Uterus (tissue), 4 donors: ENCODE measurements around the gene VAPA. TPM values are rescaled to one million over a fixed set of nuclear protein-coding genes. Genes with fewer than 3 reads are reported as not detected.
A peak's percentile ranks its signal among the peaks of the same experiment; 100 is the strongest.

Experiments
- DNase-seq, 2 donors: peaks; one replicate each; pipeline ENCODE4 v3.0.0-alpha.2; 2019 to 2020
- H3K27ac ChIP-seq, 2 donors: fragments of 200-600 bp; sonication (generic); 1 replicate in 1 of 2; 2 replicates in 1 of 2; pipeline ENCODE4 v1.5.1; 2016 to 2018
- H3K27me3 ChIP-seq, 2 donors: fragments of 200-600 bp; sonication (generic); one replicate each; pipeline ENCODE4 v1.5.1; 2018 to 2019; ENCODE audit warnings: control low read depth in 1 of 2
- H3K36me3 ChIP-seq, 2 donors: fragments of 200-600 bp; sonication (generic); one replicate each; pipeline ENCODE4 v1.5.1; 2019; ENCODE audit warnings: control low read depth in 1 of 2
- H3K4me1 ChIP-seq, 2 donors: fragments of 200-600 bp; sonication (generic); one replicate each; pipeline ENCODE4 v1.5.1; 2018 to 2019; ENCODE audit warnings: control low read depth in 1 of 2
- H3K4me3 ChIP-seq, 2 donors: fragments of 200-600 bp; sonication (generic); 1 replicate in 1 of 2; 2 replicates in 1 of 2; pipeline ENCODE4 v1.5.1; 2018 to 2019; ENCODE audit warnings: mild to moderate bottlenecking in 1 of 2
- H3K9me3 ChIP-seq, 2 donors: fragments of 200-600 bp; sonication (generic); one replicate each; pipeline ENCODE4 v1.5.1; 2019; ENCODE audit warnings: control low read depth in 1 of 2
- POLR2A ChIP-seq, 2 donors: fragments of 450-650 bp; IDR thresholded peaks; one replicate each; pipeline ENCODE4 v1.6.1; 2016; ENCODE audit warnings: antibody characterized with exemption in 2 of 2, mild to moderate bottlenecking in 1 of 2, moderate library complexity in 1 of 2
- intact Hi-C: fragments of 100-400 bp; cut with DNase I; formaldehyde crosslinking; loops from one replicate; pipeline ENCODE4 v1.15.1; 2023; ENCODE audit warnings: low total_unique reads
- total RNA-seq, 4 donors: library from RNA; depleted of rRNA in 3 of 4; stranded (reverse); fragments of >200 nt in 3 of 4; gene quantifications; one replicate each; pipeline versions ENCODE4 v1.1.0 to v1.2.4, GENCODE V29; 2014 to 2023
- TF ChIP-seq, protein P1 (sequence below), 4 experiments: fragments of 200-600 bp in 2 of 4; fragments of 450-650 bp in 2 of 4; sonication (generic) in 2 of 4; IDR thresholded peaks; one replicate each; pipeline ENCODE4 v1.5.1; 2016 to 2019; ENCODE audit warnings: antibody characterized with exemption in 4 of 4, mild to moderate bottlenecking in 2 of 4, moderate library complexity in 1 of 4
- donor health status: DM: yes; HTN: yes; CAD: no.

The VAPA gene
- total RNA-seq, 4 donors from 2014 or later = 119 to 253 (median 226) TPM

- peak overlapping the region; percentile 99 to 100 for H3K27ac ChIP-seq
- TF ChIP-seq, protein P1, sequence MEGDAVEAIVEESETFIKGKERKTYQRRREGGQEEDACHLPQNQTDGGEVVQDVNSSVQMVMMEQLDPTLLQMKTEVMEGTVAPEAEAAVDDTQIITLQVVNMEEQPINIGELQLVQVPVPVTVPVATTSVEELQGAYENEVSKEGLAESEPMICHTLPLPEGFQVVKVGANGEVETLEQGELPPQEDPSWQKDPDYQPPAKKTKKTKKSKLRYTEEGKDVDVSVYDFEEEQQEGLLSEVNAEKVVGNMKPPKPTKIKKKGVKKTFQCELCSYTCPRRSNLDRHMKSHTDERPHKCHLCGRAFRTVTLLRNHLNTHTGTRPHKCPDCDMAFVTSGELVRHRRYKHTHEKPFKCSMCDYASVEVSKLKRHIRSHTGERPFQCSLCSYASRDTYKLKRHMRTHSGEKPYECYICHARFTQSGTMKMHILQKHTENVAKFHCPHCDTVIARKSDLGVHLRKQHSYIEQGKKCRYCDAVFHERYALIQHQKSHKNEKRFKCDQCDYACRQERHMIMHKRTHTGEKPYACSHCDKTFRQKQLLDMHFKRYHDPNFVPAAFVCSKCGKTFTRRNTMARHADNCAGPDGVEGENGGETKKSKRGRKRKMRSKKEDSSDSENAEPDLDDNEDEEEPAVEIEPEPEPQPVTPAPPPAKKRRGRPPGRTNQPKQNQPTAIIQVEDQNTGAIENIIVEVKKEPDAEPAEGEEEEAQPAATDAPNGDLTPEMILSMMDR (IDR thresholded peaks at IDR 0.05) = no peak
- no peak for TF ChIP-seq POLR2A (IDR thresholded peaks at IDR 0.05)
- H3K4me1 ChIP-seq = peaks cover 0 to 8% of the 10 kb centered on the region in 2 donors
- peak overlapping the region; percentile 80 to 90 for H3K4me3 ChIP-seq
- intact Hi-C loops = no loop called here
- H3K36me3 ChIP-seq = no peaks in the 10 kb centered on the region
- H3K9me3 ChIP-seq = no peaks in the 10 kb centered on the region
- DNase-seq = no peak
- no peaks in the 10 kb centered on the region for H3K27me3 ChIP-seq
These were observed 1.7 kb downstream of the VAPA start for GRCh38 chr18:9915291-9916076.

DNA sequence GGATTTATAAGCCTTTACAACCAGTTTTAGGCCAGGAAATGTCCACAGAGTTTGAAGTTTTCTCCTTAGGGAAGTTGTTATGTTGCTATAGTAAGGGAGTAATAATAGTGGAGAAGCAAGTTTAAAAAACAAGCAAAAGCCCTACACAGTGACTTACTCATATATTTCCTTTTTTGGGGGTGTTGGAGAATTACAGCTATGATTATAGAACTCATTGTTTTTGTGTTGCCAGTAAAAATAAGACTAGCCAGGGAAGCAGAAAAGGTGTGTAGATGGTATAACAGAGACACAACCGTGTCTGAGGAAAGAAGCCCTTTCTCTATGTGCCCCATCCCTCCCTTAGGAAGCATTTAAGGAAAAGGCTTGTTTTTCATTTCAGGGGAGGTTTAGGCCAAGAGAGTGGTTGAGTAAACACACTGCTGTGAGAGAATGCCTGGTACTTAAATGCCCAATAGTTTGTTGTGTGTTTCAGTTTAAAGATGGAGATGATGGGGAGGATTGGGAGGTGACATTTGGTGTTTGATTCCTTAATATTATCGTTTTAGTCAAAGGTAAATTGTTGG, 2.3 kb downstream of the VAPA start:
- Histone ChIP-seq H3K27ac (peak overlapping the region; percentile 99 to 100), H3K27me3 (no peaks in the 10 kb centered on the region), H3K36me3 (no peaks in the 10 kb centered on the region), H3K9me3 (no peaks in the 10 kb centered on the region), H3K4me3 (peak overlapping the region; percentile 80 to 90), H3K4me1 (peaks cover 0 to 8% of the 10 kb centered on the region in 2 donors)
- no peak for DNase-seq
- intact Hi-C loops = no loop called here
- TF ChIP-seq, protein P1 (IDR thresholded peaks at IDR 0.05) = no peak
- TF ChIP-seq POLR2A (IDR thresholded peaks at IDR 0.05) = no peak

GRCh38 chr18:9916808-9917207, 3.0 kb downstream of the VAPA start:
- no peaks in the 10 kb centered on the region for H3K9me3 ChIP-seq
- H3K4me3 ChIP-seq = no peak overlapping the region
- no peaks in the 10 kb centered on the region for H3K27me3 ChIP-seq
- TF ChIP-seq, protein P1 (IDR thresholded peaks at IDR 0.05) = no peak
- TF ChIP-seq POLR2A (IDR thresholded peaks at IDR 0.05) = no peak
- no peaks in the 10 kb centered on the region for H3K36me3 ChIP-seq
- DNase-seq = no peak
- intact Hi-C loops = no loop called here
- H3K27ac ChIP-seq = peak overlapping the region in 1 of 2 donors; percentile 100
- H3K4me1 ChIP-seq = peaks cover 0 to 8% of the 10 kb centered on the region in 2 donors

GRCh38 chr18:9918016-9918680, 4.3 kb downstream of the VAPA start:
- no peaks in the 10 kb centered on the region for H3K27me3 ChIP-seq
- H3K36me3 ChIP-seq = no peaks in the 10 kb centered on the region
- intact Hi-C loops = no loop called here
- no peaks in the 10 kb centered on the region for H3K9me3 ChIP-seq
- no peak for DNase-seq
- H3K4me1 ChIP-seq = peaks cover 0 to 8% of the 10 kb centered on the region in 2 donors
- H3K27ac ChIP-seq = peak overlapping the region in 1 of 2 donors; percentile 100
- TF ChIP-seq, protein P1 (IDR thresholded peaks at IDR 0.05) = no peak
- TF ChIP-seq POLR2A (IDR thresholded peaks at IDR 0.05) = no peak
- H3K4me3 ChIP-seq = no peak overlapping the region
